ENCODE measurements around the gene DNAJA4.
A peak's percentile ranks its signal among the peaks of the same experiment; 100 is the strongest.

Gene DNAJA4

GRCh38 chr15:78264304-78265136 lies at the start of gene DNAJA4:
Gene DNAJA4 (plus strand): TSS chr15:78264562. CDS start chr15:78264764, 202 bp downstream.
- DNase-seq (ENCODE audit: low read depth), result peak; percentile 36

GRCh38 chr15:78216276-78217104 lies 47.9 kb upstream of the DNAJA4 start:
- DNase-seq (ENCODE audit: low read depth), result no peak

- DNase-seq (ENCODE audit: low read depth), result no peak
These were observed 43.6 kb upstream of the DNAJA4 start for GRCh38 chr15:78220713-78221112.

- DNase-seq (ENCODE audit: low read depth), result no peak
These were observed 41.5 kb upstream of the DNAJA4 start for GRCh38 chr15:78222745-78223395.

GRCh38 chr15:78223396-78224022 lies 40.9 kb upstream of the DNAJA4 start:
- DNase-seq (ENCODE audit: low read depth), result peak; percentile 56

GRCh38 chr15:78224023-78224411 lies 40.3 kb upstream of the DNAJA4 start:
- no peak for DNase-seq (ENCODE audit: low read depth)

- no peak for DNase-seq (ENCODE audit: low read depth)
These were observed 38.4 kb upstream of the DNAJA4 start for GRCh38 chr15:78225783-78226541.

- no peak for DNase-seq (ENCODE audit: low read depth)
These were observed 35.9 kb upstream of the DNAJA4 start for GRCh38 chr15:78228356-78228996.

- no peak for DNase-seq (ENCODE audit: low read depth)
These were observed 34.6 kb upstream of the DNAJA4 start for GRCh38 chr15:78229431-78230406.

- no peak for DNase-seq (ENCODE audit: low read depth)
These were observed 31.4 kb upstream of the DNAJA4 start for GRCh38 chr15:78232951-78233350.

GRCh38 chr15:78233496-78233895 lies 30.9 kb upstream of the DNAJA4 start:
- DNase-seq (ENCODE audit: low read depth), result no peak

GRCh38 chr15:78234515-78235040 lies 29.8 kb upstream of the DNAJA4 start, which contains the start of gene ACSBG1:
Gene ACSBG1 (minus strand): TSS chr15:78234565. CDS start chr15:78234501, 64 bp downstream.
- no peak for DNase-seq (ENCODE audit: low read depth)

GRCh38 chr15:78236491-78236890 lies 27.9 kb upstream of the DNAJA4 start:
- DNase-seq (ENCODE audit: low read depth), result no peak

- DNase-seq (ENCODE audit: low read depth), result no peak
These were observed 27.2 kb upstream of the DNAJA4 start for GRCh38 chr15:78237146-78237545.

- DNase-seq (ENCODE audit: low read depth), result no peak
These were observed 24.6 kb upstream of the DNAJA4 start for GRCh38 chr15:78239811-78240210.

- peak; percentile 55 for DNase-seq (ENCODE audit: low read depth)
These were observed 23.3 kb upstream of the DNAJA4 start for GRCh38 chr15:78241017-78241416.

GRCh38 chr15:78242128-78242527 lies 22.2 kb upstream of the DNAJA4 start:
- DNase-seq (ENCODE audit: low read depth), result no peak

- no peak for DNase-seq (ENCODE audit: low read depth)
These were observed 21.3 kb upstream of the DNAJA4 start for GRCh38 chr15:78243058-78243457.

GRCh38 chr15:78243491-78243941 lies 20.8 kb upstream of the DNAJA4 start:
- no peak for DNase-seq (ENCODE audit: low read depth)
